HepG2 (cell line): ENCODE data around the gene KLHL12. TPM values are rescaled to one million over a fixed set of nuclear protein-coding genes. Genes with fewer than 3 reads are reported as not detected.
A peak's percentile ranks its signal among the peaks of the same experiment; 100 is the strongest.

Source experiments
- AKNA ChIP-seq: sonication (generic); formaldehyde crosslinking; IDR thresholded peaks from 2 replicates; pipeline ENCODE4 v1.4.0; 2020; ENCODE audit warnings: missing genetic modification reagents, borderline replicate concordance
- ELF3 ChIP-seq: IDR thresholded peaks from 2 replicates; pipeline ENCODE4 v1.6.1; 2016; ENCODE audit warnings: missing genetic modification reagents, missing compliant biosample characterization
- HOMEZ ChIP-seq: IDR thresholded peaks from 2 replicates; pipeline ENCODE4 v1.6.1; 2016; ENCODE audit warnings: low read depth
- LCORL ChIP-seq, 2 experiments: fragments of 450-650 bp in 1 of 2; sonication (generic) in 1 of 2; formaldehyde crosslinking in 1 of 2; IDR thresholded peaks; 2 replicates each; pipeline versions ENCODE4 v1.5.0 to v1.6.1; 2017 to 2020; ENCODE audit warnings: antibody characterized with exemption in 1 of 2, missing genetic modification reagents in 1 of 2
- MBD4 ChIP-seq: IDR thresholded peaks from 2 replicates; pipeline ENCODE4 v1.6.1; 2012; ENCODE audit warnings: low read length, inconsistent platforms, borderline replicate concordance
- PAXIP1 ChIP-seq: sonication (generic); formaldehyde crosslinking; conservative IDR thresholded peaks from 2 replicates; pipeline ENCODE4 v1.4.0; 2020; ENCODE audit warnings: mild to moderate bottlenecking, missing genetic modification reagents, moderate library complexity
- SP4 ChIP-seq: sonication (generic); formaldehyde crosslinking; IDR thresholded peaks from 2 replicates; pipeline ENCODE4 v1.8.1; 2023; ENCODE audit warnings: mild to moderate bottlenecking, missing genetic modification reagents
- USF2 ChIP-seq, 2 experiments: sonication (generic) in 1 of 2; formaldehyde crosslinking in 1 of 2; IDR thresholded peaks; 2 replicates each; pipeline versions ENCODE4 v1.5.1 to v1.6.1; 2011 to 2020; ENCODE audit warnings: borderline replicate concordance in 1 of 2, low read depth in 1 of 2, low read length in 1 of 2, mild to moderate bottlenecking in 1 of 2, missing genetic modification reagents in 1 of 2, moderate library complexity in 1 of 2
- ZBTB42 ChIP-seq: sonication (generic); formaldehyde crosslinking; IDR thresholded peaks from 2 replicates; pipeline ENCODE4 v1.5.0; 2020; ENCODE audit warnings: mild to moderate bottlenecking, missing genetic modification reagents
- ZNF326 ChIP-seq: sonication (generic); formaldehyde crosslinking; IDR thresholded peaks from 2 replicates; pipeline ENCODE4 v1.4.0; 2020; ENCODE audit warnings: missing genetic modification reagents, borderline replicate concordance
- ZNF543 ChIP-seq: sonication (generic); formaldehyde crosslinking; IDR thresholded peaks from 2 replicates; pipeline ENCODE4 v1.4.0; 2020; ENCODE audit warnings: mild to moderate bottlenecking, missing genetic modification reagents
- ZNF556 ChIP-seq: sonication (generic); formaldehyde crosslinking; IDR thresholded peaks from 2 replicates; pipeline ENCODE4 v1.4.0; 2020; ENCODE audit warnings: mild to moderate bottlenecking, missing genetic modification reagents, borderline replicate concordance
- ZNF569 ChIP-seq: sonication (generic); formaldehyde crosslinking; IDR thresholded peaks from 2 replicates; pipeline ENCODE4 v1.5.0; 2020; ENCODE audit warnings: mild to moderate bottlenecking, missing genetic modification reagents, moderate library complexity, borderline replicate concordance
- ZNF713 ChIP-seq: sonication (generic); formaldehyde crosslinking; IDR thresholded peaks from 2 replicates; pipeline ENCODE4 v1.4.0; 2020; ENCODE audit warnings: mild to moderate bottlenecking, missing genetic modification reagents
- polyA plus RNA-seq, 8 experiments: library from polyadenylated mRNA; depleted of rRNA in 3 of 8; stranded (reverse) in 7 of 8; unstranded in 1 of 8; fragments of >200 nt; fragmentation: Illumina TruSeq in 4 of 8; extraction: Trizol in 4 of 8; gene quantifications; 2 replicates each; pipeline versions ENCODE4 v1.2.1 to v1.2.3, GENCODE V29; 2011 to 2016; ENCODE audit warnings: low read depth in 4 of 8, missing spikeins in 1 of 8, mixed read lengths in 1 of 8; ENCODE audit not compliant: insufficient read depth in 1 of 8
- total RNA-seq, 5 experiments: library from RNA; depleted of rRNA; stranded (reverse); fragments of >200 nt; fragmentation: Illumina TruSeq; extraction: Trizol; gene quantifications; 2 replicates each; pipeline ENCODE4 v1.2.3, GENCODE V29; 2016; ENCODE audit warnings: low read depth in 1 of 5

Gene KLHL12
- total and polyA plus RNA-seq, 2 of the 13 experiments (the other 11 are each of a cell fraction or from before 2014, with no cell fraction given), result 19.2 to 25.2 TPM

- TF ChIP-seq PAXIP1 (CRISPR knock-in tag), result 0 out of 2 replicates have a peak, but pooled peaks have one; percentile 18
- no peak for TF ChIP-seq USF2 (IDR thresholded peaks at IDR 0.05; ENCODE audit: low read depth, low read length)
- TF ChIP-seq USF2 (CRISPR knock-in tag; IDR thresholded peaks at IDR 0.05; ENCODE audit: borderline replicate concordance), result no peak
- TF ChIP-seq AKNA (CRISPR knock-in tag), result no peak
- no peak for TF ChIP-seq ZNF326 (CRISPR knock-in tag)
- TF ChIP-seq ZNF569 (CRISPR knock-in tag), result no peak
- no peak for TF ChIP-seq LCORL (IDR thresholded peaks at IDR 0.05)
- TF ChIP-seq LCORL (CRISPR knock-in tag; IDR thresholded peaks at IDR 0.05), result no peak
- no peak for TF ChIP-seq ZNF713 (CRISPR knock-in tag)
- no peak for TF ChIP-seq ZNF556
- TF ChIP-seq ELF3 (CRISPR knock-in tag), result no peak
- no peak; the same call in 1 of the 2 replicates for TF ChIP-seq HOMEZ (CRISPR knock-in tag)
- TF ChIP-seq ZNF543 (CRISPR knock-in tag), result no peak
- no peak for TF ChIP-seq MBD4
- TF ChIP-seq ZBTB42, result no peak
- no peak for TF ChIP-seq SP4 (CRISPR knock-in tag)
These were observed 66.2 kb downstream of the KLHL12 start (continued) for GRCh38 chr1:202860744-202861419.
